Left kidney (tissue), 2 donors: ENCODE data around the gene DNAH3. TPM values are rescaled to one million over a fixed set of nuclear protein-coding genes. Genes with fewer than 3 reads are reported as not detected.
A peak's percentile ranks its signal among the peaks of the same experiment; 100 is the strongest.
"Not testable (repeated sequence)": the region's sequence is repeated elsewhere in the genome, so short reads cannot be mapped to it uniquely, and the experiment has no call there.

Experiments
- DNase-seq: peaks from one replicate; pipeline ENCODE4 v3.0.0-alpha.2; 2013
- polyA plus RNA-seq: library from polyadenylated mRNA; unstranded; fragments of 120-200 nt; gene quantifications from one replicate; pipeline ENCODE4 v1.2.1, GENCODE V29; 2013; ENCODE audit not compliant: insufficient read length

DNAH3 gene
- polyA plus RNA-seq, 1 donor, result 0.40 TPM

DNA sequence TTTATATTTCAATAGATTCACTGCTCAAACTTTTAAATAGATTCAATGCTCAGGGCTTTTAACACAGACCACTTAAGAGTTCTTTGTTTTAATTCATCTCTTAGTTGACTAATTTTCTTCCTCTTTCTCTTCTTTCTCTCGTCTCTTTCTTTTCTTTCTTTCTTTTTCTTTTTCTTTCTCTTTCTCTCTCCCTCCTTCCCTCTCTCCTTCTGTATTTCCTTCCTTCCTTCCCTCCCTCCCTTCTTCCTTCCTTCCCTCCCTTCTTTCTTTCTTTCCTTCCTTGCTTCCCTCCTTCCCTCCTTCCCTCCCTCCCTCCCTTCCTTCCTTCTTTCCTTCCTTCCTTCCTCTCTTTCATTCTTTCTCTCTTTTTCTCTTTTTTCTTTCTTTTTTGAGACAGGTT, 145.6 kb downstream of the DNAH3 start:
- no peak for DNase-seq

DNA sequence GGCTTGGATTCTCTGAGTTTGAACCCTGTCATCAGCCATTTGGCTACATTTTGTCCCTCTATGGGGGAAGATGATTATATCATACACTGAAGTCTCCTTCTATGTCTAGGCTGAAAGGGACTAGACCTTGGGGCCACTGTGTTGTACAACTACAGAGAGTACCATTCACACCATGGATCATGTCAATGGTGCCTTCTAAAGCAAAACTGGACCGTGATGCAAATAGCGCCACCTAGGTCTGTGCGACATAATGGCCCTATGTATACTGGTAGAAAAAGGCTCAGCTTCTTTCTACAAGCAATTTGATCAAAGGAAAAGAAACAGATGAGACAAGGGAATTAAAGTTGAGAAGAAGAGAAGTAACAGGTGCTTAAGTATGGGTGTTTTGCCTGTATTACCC, 149.4 kb downstream of the DNAH3 start:
- DNase-seq, result no peak

DNA sequence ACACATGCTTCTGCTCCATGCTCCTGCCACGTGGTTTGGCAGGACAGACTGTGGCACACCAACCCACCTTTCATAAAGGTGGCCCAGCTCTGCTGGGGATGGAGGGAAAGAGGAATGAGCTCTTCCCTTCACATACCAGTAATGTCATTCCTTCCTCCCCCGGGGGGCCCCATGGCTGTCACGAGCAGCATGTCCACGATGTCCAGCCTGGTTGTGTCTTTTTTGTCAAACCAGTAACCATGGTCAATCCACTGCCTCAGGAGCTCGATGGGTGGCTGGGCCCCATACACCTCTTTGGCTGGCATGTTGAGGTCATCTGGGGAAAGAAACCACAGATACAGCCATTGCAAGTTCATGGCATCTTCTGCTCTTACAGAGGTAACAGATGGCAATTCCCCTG, 153.5 kb downstream of the DNAH3 start:
- DNase-seq, result no peak

DNA sequence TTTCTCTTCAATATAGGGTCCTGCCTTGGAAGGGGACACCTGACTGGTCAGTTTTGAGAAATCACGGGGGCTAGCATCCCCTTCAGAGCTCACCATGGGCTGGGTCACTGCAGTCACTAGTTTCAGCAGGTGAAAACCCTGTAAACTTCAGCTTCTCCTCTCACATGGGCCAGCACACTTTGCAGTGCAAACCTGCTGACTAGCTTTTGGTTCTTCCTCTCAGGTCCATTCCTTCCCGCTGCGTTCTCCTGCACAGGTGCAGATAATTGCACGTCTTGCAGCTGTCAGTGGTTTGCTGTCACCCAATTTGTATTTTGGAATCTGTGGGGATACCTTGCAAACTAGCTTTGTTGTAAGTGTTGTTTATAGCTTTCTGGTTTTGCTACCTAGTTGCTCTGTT, 154.9 kb downstream of the DNAH3 start:
- DNase-seq, result no peak

DNA sequence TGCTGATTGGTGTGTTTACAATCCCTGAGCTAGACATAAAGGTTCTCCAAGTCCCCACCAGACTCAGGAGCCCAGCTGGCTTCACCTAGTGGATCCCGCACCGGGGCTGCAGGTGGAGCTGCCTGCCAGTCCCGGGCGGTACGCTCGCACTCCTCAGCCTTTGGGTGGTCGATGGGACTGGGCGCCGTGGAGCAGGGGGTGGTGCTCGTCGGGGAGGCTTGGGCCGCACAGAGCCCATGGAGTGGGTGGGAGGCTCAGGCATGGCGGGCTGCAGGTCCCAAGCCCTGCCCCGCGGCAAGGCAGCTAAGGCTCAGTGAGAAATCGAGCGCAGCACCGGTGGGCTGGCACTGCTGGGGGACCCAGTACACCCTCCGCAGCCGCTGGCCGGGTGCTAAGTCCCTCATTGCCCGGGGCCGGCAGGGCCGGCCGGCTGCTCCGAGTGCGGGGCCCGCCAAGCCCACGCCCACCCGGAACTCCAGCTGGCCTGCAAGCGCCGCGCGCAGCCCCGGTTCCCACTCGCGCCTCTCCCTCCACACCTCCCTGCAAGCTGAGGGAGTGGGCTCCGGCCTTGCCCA, 161.1 kb downstream of the DNAH3 start:
- not testable (repeated sequence) for DNase-seq

DNA sequence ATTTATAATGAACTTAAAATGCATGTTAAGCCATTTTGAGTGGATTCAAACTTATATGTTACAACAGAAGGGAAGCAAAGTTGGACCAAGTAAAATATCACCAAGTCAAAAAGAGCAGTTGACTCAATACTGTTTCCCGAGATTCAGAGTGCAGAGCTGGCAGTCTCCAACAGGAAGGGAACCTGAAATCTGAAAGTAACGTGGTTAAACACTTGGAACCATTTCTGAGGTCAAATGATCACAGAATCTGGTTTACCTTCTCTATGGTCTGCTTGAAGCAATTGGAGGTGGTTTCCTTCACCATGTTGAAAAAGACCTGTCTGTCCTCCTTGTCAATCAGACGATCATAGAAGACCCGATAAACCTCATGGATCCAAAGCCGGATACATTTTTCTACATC, 163.6 kb downstream of the DNAH3 start:
- no peak for DNase-seq

DNA sequence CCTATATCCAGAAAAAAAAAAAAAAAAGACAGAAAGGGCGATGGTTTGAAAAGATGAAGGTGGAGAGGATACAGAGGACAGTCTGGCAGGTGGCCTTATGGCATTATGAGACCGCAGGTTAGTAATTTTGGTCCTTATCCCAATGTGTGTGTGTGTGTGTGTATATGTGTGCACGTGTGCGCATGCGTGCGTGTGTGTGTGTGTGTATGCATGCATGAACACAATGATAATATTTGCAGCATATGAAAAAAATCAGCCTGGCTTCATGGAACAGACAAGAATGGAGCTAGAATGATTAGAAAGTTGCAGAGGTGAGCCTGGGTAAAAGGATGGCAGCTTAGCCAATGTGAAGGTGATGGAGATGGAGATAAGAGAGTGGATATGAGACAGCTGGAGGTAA, 166.6 kb downstream of the DNAH3 start:
- DNase-seq, result no peak

DNA sequence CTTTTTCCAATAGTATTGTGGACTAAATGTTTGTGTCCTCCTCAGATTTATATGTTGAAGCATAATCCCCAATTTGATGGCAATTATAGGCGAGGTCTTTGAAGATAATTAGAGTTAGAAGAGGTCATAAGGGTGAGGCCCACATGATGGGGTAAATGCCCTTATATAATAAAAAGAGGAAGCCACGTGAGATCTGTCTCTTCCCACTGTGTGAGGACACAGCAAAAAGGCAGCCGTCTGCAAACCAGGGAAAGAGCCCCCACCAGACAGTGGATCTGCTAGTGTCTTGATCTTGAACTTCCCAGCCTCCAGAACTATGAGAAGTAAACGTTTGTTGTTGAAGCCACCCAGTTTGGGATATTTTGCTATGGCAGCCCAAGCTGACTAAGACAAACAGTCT, 174.1 kb downstream of the DNAH3 start:
- no peak for DNase-seq

DNA sequence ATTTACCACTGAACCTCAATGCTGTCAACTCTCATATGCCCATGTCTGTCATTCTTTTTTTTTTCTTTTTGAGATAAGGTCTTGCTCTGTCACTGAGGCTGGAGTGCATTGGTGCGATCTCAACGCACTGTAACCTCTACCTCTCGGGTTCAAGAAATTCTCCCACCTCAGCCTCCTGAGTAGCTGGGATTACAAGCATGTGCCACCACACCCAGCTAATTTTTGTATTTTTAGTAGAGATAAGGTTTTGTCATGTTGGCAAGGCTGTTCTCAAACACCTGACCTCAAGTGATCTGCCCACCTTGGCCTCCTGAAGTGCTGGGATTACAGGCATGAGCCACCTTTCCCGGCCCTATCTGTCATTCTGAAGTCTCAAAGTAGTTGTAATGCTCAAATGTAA, 177.4 kb downstream of the DNAH3 start:
- not testable (repeated sequence) for DNase-seq

DNA sequence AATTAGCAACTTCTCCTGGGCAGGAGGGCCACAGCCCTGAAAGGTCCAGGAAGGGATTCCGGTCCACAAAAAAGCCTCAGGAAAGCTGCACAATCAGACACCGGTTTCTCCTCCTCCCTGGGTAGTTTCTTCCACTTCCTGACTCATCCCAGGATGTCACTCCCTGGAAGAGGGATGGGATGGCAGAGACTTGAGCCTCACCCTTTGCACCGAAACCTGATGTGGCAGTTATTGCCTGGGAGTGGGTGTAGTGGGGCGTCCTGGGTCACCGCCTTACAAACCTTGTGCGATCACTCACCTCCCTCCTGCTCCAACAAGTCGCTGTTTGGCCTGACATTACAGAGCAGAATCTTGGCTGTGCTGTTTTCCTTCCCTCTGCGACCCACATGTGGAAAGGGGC, 179.2 kb downstream of the DNAH3 start:
- DNase-seq, result peak; percentile 35

DNA sequence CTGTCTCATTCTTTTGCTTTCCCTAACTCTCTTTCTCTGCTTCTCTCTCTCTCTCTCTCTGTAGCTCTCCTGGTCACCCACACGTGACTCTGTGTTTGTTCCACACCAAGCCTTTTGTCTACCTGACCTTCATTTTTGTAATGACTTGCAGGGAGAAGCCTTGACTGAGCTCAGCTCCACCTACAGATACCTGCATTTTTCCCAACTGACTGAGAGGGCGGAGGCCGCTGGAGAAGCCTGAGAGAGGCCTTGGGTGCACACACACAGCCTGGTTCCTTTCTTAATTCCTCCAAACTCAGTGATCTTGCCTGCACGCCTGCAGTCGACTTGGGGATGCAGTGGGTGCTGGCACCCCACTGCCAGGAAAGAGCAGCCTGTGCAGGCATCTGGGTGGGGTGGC, 181.3 kb downstream of the DNAH3 start:
- no peak for DNase-seq

DNA sequence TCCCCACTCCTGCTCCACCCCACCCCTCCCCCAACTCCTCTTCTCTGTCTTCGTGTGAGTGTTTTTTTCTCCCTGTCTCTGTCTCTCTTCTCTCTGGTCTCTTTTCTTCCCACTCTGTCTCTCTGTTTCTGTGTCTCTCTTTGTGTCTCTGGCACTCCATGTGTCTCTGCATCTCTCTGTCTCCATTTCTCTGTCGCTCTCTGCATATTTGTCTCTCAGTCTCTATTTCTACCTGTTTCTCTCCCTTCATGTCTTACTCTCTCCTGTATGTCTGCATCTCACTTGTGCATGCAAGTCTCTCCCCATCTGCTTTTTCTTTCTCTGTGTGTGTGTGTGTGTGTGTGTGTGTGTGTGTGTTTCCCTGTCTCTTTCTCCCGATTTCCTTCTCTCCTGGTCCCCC, 181.9 kb downstream of the DNAH3 start:
- no peak for DNase-seq

DNA sequence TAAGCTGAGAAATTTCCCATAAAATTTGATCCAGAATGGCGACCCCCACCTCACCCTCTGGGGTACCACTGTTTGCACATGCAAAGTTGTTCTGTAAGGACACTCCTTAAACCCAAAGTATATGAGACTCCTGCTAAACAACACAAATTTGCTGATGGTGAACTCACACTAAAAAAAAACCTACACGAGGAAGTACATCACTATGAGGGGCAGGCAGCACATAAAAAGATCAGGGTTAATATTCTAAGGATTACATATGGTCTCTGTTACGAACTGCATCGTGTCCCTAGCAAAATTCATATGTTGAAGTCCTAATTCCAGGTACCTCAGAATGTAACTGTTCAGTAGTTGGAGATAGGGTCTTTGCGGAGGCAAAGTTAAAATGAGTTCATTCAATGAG, 189.7 kb downstream of the DNAH3 start:
- DNase-seq, result no peak

DNA sequence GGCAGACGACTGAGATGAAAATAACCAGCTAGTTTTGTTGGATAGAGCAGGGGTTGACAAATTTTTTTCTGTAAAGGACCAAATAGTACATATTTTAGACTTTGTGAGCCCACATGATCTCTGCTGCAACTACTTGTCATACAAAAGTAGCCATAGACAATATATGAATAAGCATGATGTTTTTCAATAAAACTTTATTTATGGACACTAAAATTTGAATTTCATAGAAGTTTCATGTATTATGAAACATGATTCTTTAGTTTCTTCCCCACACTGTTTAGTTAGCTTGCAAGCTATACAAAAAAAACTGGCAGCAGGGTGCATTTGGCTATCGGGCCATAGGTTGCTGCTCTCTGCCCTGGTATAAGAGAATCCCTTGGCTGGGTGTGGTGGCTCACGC, 193.5 kb downstream of the DNAH3 start:
- DNase-seq, result no peak

DNA sequence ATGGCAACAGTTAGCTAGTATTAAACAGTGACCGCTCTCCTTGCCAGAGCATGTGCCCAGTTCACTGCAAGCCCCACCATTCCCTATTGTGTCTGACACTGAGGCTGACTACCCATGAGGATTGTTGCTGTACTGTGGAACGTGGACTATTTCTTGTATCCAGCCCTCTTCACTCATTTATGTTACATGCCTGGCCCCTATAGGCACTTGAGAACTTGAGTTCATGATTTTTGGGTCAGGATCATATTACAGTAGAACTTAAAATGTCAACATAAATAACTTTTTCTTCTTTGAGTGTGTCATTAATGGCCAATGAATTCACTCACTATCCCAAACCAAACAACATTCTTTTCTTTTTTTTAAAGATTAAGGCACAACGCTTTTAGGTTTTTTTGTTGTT, 194.3 kb downstream of the DNAH3 start:
- peak; percentile 60 for DNase-seq

DNA sequence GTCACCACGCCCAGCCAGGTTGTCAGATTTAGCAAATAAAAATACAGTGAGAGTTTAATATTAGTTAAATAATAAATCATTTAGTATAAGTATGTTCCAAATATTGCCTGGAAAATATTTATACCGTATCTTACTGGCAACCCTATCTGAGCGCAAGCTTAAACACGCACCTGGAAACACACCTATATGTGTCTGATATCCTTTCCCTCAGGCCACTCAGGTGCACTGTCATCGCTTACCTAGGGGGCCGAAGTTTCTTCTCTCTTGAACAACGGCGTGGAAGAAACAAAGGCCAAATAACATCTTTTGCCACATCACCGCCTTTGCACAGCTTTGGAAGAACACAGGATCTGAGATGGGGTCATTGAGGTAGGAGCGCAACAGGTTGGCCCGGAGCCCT, 196.1 kb downstream of the DNAH3 start:
- DNase-seq, result no peak

DNA sequence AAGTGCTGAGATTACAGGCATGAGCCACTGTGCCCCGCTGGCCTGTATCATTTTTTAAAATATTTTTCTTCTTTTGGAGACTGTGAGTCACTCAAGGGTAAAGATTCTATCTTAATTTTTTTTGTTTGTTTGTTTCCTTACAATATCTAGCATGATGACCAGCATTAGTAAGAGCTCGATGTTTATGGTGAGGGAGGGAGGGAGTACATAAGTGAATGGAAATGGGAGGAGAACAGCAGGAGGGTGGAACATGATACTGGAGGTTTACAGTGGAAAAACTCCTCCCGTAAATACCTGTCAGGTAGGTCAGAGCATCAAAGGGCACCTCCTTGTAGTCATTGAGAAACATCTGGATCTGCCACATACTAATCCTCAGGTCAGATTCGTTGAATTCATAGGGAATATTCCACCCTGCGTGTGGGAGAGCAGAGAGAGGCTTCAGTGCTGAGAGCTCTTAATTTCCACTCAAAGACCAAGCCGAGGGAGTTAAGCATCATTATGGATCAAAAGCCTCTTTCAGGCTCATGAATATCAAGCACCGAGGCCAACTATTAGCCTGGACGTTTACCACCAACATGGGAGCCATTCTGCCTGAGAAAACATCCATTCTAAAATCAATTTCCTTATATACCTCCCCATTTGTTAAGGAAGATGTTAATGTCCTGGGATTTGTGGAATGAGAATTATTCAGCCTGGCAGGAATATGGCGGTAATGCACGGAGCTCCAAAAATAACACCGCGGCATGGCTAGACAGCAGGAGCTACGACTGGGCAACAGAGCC, 198.3 kb downstream of the DNAH3 start:
- DNase-seq, result no peak

DNA sequence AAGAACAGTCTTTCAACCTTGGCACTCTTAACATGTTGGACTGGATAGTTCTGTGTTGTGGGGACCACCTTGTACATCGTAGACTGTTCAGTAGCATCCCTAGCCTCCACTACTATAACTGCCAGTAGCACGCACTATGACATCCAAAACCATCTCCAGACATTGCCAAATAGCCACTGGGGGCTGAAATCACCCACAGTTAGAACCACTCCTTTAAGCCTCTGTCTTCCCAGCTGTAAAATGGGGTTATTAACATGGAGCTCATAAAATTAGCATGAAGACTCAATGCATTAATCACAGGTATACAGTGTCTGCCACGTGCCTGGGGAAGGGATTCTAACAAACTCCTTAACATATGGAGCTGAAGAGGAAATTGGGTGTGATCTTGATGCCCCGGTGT, 200.4 kb downstream of the DNAH3 start:
- DNase-seq, result no peak

DNA sequence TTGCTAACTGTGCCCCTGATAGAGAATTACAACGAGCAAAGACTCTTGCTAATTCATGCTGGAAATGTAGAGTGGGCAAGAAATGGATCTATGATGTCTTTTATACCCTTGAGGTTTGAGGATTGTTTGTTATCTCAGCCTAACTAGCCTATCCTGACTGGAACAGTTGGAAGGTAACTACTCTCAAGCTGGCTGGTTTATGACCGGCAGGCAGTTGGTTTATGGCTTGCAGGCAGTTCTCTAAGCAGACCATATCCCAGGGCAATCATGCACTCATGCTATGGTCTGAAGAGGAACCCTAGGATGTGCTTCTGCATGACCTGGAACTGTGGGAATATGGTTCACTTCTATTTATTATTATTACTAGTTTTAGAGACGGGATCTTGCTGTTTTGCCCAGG, 201.0 kb downstream of the DNAH3 start:
- DNase-seq, result no peak

DNA sequence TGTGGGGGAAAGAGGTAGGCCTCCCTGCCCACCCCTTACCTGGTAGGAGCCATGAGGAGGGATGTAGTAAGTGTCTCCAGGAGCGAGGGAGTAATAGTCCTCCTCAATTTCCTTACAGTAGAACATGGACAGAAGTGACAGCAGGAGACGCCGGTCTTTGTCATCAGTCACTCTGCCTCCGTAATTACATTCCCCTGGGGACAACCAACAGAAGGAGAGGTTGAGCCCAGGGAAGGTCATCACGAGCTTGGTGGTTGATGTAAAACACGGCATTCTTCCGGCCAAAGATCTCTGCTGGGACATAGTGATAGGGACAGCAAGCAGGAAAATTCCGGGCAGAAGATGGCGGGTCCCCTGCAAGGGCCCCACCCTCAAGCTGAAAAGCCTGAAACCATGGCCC, 202.2 kb downstream of the DNAH3 start:
- DNase-seq, result no peak

DNA sequence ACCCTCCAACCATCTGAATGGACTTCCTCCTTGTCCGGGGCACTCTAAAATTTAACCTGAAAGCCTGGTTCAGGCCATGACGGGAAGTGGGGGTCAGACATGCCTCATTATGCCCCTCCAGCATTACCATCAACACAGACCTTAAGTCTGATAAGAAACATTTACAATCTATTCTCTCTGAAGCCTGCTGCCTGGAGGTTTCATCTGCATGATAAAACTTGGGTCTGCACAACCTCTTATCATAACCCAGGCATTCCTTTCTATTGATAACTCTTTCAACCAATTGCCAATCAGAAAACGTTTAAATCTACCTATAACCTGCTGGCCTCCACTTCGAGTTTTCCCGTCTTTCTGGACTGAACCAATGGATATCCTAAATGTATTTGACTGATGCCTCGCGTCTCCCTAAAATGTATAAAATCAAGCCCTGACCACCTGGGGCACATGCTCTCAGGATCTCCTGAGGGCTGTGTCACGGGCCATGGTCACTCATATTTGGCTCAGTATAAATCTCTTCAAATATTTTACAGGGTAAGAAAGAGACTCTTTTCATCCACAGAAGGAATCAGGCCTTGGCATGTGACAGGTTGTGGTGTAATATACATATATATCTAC, 204.5 kb downstream of the DNAH3 start:
- DNase-seq, result no peak

DNA sequence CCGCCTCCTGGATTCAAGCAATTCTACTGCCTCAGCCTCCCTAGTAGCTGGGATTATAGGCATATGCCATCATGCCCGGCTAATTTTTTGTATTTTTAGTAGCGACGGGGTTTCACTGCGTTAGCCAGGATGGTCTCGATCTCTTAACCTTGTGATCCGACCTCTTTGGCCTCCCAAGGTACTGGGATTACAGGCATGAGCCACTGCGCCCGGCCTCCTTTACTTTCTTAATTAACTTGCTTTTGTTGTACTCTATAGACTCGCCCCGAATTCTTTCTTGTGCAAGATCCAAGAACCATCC, 205.1 kb downstream of the DNAH3 start:
- not testable (repeated sequence) for DNase-seq

DNA sequence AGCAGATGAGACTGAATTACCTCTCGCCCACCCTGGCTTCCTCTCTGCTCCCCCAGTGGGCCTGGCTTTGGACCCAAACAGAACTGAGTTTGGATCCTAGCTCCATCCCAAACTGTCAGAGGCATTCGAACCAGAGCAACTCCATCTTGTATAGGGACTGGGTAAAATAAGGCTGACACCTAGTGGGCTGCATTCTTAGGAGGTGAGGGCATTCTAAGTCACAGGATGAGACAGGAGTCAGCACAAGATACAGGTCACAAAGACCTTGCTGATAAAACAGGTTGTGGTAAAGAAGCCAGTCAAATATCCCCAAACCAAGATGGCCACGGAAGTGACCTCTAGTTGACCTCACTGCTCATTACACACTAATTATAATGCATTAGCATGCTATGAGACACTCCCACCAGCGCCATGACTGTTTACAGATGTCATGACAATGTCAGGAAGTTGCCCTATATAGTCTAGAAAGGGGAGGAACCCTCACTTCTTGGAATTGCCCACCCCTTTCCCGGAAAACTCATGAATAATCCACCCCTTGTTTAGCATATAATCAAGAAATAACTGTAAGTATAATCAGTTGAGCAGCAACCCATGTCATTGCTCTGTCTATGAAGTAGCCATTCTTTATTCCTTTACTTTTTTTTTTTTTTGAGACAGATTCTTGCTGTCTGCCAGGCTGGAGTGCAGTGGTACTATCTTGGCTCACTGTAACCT, 205.6 kb downstream of the DNAH3 start:
- no peak for DNase-seq
